Fibroblast of skin of scalp (primary cell): Measurements from ENCODE around the gene CYP2C19. TPM values are rescaled to one million over a fixed set of nuclear protein-coding genes. Genes with fewer than 3 reads are reported as not detected.
"Not testable (repeated sequence)": the region's sequence is repeated elsewhere in the genome, so short reads cannot be mapped to it uniquely, and the experiment has no call there.

Experiments
- DNase-seq: peaks from one replicate; pipeline ENCODE4 v3.0.0-alpha.2; 2013
- polyA plus RNA-seq, 2 experiments: library from polyadenylated mRNA; unstranded; fragments of 120-200 nt; gene quantifications; one replicate each; pipeline ENCODE4 v1.2.1, GENCODE V29; 2013; ENCODE audit not compliant: insufficient read length in 2 of 2

Gene CYP2C19
- polyA plus RNA-seq (2013, experiment 1 of 2; ENCODE audit: insufficient read length): not detected
- polyA plus RNA-seq (2013, experiment 2 of 2; ENCODE audit: insufficient read length): not detected

DNA sequence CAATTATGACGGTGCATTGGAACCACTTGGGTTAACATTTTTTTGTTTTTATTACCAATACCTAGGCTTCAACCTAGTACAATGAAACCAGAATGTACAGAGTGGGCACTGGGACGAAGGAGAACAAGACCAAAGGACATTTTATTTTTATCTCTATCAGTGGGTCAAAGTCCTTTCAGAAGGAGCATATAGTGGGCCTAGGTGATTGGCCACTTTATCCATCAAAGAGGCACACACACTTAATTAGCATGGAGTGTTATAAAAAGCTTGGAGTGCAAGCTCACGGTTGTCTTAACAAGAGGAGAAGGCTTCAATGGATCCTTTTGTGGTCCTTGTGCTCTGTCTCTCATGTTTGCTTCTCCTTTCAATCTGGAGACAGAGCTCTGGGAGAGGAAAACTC, at the start of gene CYP2C19:
Gene CYP2C19 (plus strand): TSS at position 289 of the 400 bp plus-strand sequence. CDS start 25 bp downstream, at position 314.
- no peak for DNase-seq

DNA sequence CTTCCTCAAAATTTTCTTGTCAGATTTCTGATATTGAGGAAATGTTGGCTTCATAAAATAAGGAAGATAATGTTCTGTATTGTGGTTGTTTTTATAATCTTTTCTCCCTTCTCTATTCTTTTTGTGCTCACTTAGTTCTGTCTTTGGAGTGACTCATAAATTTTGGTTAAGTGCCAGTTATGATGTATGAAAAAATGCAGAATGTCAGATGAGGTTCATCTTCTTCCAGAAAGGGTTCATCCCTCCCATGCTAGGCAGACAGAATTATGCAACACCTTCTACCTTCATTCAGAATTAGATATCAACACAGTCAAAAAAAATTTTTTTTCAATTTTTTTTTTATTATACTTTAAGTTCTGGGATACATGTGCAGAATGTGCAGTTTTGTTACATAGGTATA, 36.6 kb upstream of the CYP2C19 start:
- DNase-seq: no peak

DNA sequence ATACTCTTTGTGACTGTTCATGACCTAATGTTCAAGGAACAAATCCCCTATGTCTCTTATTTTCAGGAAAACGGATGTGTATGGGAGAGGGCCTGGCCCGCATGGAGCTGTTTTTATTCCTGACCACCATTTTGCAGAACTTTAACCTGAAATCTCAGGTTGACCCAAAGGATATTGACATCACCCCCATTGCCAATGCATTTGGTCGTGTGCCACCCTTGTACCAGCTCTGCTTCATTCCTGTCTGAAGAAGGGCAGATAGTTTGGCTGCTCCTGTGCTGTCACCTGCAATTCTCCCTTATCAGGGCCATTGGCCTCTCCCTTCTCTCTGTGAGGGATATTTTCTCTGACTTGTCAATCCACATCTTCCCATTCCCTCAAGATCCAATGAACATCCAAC, 27.3 kb upstream of the CYP2C19 start:
- no peak for DNase-seq

DNA sequence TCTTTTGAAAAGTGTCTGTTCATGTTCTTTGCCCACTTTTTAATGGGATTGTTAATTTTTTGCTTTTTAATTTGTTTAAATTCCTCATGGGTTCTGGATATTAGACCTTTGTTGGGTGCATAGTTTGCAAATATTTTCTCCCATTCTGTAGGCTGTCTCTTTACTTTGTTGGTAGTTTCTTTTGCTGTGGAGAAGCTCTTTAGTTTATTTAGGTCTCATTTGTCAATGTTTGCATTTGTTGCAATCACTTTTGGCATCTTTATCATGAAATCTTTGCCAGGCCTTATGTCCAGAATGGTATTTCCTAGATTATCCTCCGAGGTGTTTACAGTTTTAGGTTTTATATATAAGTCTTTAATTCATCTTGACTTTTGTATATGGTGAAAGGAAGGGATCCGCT, 23.9 kb upstream of the CYP2C19 start:
- DNase-seq: no peak

DNA sequence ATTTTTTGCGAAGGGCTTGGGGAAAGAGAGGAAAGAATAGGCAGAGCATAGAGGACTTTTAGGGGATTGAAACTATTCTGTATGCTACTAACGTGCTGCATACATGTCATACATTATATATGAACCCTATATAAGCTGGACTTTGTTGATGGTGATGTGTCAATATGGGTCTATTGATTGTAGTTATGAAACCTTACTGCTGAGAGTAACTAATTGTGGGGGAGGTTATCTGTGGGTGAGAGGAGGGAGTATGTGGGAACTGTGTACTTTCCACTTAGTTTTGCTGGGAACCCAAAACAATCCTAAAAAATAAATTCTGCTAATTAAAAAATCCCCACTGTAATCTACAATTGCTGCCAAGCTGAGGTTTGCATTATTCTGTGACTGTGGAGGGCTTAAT, 15.3 kb upstream of the CYP2C19 start:
- no peak for DNase-seq

DNA sequence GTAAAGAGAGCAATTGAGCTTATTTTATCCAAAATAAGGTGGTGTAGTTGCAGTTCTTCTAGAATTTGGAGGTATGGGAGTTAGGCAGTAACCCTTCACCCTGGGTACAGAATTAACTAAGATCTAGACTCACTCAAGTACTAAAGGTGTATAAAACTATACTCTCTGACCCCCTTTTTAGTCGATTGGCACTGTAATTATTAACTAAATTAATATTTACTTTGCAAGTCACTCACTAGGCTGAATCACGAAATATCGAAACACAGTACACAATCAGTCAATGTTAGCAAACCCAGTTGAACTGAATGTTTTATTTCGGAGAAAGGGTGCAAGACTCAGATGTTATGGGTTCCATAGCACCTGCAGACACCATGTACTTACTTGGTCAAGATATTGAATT, 14.6 kb upstream of the CYP2C19 start:
- no peak for DNase-seq

DNA sequence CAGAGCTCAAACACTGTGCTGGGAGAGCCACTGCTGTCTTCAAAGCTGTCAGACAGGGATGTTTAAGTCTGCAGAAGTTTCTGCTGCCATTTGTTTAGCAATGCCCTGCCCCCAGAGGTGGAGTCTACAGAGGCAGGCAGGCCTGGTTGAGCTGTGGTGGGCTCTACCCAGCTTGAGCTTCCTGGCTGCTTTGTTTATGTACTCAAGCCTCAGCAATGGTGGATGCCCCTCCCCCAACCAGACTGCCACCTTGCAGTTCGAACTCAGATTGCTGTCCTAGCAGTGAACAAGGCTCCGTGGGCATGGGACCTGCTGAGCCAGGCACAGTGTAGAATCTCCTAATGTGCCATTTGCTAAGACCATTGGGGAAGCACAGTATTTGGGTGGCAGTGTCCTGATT, 4.6 kb upstream of the CYP2C19 start:
- no peak for DNase-seq

DNA sequence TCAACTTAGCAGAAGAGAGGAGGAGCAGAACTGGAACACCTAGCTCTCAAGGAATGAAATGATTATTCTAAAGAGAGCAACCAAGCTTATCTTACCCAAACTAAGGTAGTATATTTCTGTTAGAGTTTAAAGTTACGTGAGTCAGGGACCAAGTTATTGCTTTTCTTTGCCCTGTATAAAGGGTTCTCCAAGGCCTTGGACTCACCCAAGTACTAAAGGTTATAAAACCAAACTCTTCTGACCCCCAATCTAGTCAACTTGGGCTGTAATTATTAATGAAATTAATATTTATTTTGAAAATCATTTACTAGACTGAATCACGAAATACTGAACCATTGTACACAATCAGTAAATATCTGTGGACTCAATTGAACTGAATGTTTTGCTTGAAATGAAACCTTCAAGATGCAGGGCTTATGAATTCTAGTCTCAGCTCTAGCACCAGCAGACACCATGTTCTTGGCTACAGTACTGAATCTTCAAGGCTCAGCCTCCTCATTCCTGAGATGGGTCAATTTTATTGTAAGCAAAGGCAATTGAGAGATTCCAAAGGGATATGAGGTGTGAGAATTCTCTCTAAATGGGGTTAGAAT, 1.8 kb upstream of the CYP2C19 start:
- no peak for DNase-seq

DNA sequence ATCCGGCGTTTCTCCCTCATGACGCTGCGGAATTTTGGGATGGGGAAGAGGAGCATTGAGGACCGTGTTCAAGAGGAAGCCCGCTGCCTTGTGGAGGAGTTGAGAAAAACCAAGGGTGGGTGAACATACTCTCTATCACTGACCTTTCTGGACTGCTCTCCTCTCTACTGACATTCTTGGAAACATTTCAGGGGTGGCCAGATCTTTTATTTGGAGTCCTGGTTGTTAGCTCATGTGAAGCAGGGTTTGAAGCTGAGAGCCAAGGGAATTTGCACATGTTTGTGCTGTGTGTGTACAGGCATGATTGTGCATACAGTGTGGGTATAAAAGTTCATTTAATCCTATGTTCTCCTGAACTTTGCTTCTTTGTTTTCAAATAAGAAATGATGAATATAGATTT, 12.9 kb downstream of the CYP2C19 start:
- DNase-seq: not testable (repeated sequence)

DNA sequence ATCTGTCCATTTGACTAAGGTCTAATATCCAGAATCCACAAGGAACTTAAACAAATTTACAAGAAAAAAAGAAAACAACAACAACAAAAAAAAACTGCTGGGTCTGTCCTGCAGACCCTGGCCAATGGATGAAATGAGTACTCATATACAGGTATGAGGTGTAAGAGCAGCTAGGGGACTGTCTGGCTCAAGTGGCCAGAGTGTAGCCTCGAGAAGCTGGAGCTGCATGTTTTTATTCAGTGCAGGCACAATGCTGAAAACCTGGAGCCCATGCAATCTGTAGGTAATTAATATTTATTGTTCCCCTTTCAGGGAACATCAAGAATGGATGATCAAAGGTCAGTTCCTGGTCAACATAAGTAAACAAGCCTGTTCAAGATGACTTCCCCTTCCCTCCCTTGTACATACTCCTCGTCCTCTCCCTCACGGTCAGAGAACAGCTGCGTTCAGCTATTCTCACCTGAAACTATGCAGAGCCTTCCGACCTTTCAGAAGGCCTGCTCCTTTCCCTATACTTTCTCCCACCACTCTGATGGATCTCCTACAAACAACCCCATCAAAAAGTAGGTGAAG, 15.5 kb downstream of the CYP2C19 start:
- DNase-seq: no peak

DNA sequence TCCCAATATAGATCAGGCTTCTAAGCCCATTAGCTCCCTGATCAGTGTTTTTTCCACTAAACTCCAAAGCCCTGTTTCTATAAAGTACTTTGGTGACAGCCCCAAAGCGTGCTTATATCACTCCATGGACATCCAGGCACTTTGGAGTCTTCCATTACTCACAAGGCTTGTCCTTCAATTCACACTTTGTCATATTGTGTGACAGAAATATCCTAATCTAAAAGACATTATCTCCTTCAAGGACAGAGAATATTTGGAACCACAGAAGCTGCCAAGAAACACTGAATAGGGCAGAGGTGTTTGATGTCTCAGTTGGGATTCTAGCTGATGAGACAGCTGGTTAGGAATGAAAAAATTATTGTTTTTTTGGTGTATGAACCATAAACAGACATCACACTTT, 18.4 kb downstream of the CYP2C19 start:
- DNase-seq: no peak

DNA sequence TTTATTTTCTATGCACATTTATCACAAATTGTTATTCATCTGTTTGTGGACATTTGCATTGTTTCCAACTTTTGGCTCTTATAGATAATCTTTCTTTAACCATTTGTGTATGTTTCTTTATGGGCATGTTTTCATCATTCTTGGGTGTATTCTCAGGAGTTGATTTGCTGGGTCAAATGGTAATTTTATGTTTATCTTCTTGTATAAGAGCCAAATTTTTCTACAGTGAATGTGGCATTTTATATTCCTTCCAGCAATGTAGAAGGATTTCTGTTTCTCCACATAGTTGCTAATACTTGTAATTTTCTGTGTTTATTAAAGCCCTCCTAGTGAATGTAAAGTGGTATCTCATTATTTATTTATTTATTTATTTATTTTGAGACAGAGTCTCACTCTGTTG, 21.8 kb downstream of the CYP2C19 start:
- DNase-seq: no peak

DNA sequence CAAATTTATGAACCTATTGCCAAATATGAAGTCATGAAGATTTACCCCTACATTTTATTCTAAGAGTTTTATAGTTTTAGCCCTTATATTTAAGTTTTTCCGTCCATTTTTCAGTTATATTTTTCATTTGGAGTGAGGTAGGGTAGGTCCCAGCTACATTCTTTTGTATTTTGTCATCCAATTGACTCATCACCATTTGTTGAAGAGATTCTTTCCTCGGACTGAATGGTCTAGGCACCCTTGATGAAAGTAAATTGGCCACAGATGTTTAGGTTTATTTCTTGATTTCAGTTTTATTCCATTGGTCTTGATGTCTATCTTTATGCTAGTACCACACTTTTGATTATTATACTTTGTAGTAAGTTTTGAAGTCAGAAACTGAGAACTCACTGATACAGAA, 22.7 kb downstream of the CYP2C19 start:
- DNase-seq: no peak

DNA sequence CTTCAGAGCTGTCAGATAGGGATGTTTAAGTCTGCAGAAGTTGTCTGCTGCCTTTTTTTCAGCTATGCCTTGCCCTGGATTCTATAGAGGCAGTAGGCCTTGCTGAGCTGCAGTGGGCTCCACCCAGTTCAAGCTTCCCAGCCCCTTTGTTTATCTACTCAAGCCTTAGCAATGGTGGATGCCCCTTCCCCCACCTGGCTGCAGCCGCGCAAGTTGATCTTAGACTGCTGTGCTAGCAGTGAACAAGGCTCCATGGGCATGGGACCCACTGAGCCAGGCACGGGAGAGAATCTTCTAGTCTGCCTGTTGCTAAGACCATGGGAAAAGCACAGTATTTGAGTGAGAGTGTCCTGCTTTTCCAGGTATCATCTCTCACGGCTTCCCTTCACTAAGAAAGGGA, 38.1 kb downstream of the CYP2C19 start:
- DNase-seq: not testable (repeated sequence)

DNA sequence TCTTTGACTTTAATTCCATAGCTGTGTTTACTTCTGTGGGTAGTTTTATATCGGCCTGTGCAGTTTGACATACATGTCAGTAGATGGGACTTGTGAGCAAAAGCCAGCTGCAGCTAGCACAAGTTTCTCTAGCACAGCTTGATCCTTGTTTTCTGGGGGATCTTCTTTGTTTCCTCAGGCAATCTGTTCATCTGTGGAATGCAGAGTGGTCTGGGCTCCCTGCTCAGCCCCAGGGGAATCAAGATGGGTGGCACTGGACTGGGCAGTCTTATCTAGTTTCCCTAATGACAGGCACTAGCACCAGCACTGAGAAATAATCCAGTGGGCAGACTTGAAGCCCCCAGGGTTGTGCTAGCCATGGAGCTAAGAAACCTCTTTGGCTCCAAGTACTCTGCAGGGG, 40.8 kb downstream of the CYP2C19 start:
- DNase-seq: no peak

DNA sequence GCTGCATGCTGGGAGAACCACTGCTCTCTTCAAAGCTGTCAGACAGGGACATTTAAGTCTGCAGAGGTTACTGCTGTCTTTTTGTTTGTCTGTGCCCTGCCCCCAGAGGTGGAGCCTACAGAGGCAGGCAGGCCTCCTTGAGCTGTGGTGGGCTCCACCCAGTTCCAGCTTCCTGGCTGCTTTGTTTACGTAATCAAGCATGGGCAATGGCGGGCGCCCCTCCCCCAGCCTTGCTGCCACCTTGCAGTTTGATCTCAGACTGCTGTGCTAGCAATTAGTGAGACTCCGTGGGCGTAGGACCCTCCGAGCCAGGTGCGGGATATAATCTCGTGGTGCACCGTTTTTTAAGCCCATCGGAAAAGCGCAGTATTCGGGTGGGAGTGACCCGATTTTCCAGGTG, 67.5 kb downstream of the CYP2C19 start:
- DNase-seq: not testable (repeated sequence)

DNA sequence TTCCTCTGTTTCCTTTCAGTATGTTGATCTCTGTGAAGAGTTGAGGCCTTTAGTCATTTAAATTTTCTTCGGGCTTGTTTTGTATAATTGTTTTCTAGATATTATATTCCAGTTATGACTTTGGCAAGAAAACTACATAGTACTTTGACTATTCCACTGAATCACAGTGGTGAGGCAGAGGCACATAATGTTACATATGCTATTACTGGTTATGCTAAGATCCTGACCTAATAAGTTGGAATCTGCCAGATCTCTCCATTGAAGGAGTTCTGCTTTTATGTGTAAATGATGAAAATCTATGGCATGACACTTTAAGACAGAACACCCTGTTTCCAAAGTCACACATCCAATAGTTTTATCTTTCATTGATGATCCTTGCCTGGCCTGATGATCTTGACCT, 83.7 kb downstream of the CYP2C19 start:
- no peak for DNase-seq

DNA sequence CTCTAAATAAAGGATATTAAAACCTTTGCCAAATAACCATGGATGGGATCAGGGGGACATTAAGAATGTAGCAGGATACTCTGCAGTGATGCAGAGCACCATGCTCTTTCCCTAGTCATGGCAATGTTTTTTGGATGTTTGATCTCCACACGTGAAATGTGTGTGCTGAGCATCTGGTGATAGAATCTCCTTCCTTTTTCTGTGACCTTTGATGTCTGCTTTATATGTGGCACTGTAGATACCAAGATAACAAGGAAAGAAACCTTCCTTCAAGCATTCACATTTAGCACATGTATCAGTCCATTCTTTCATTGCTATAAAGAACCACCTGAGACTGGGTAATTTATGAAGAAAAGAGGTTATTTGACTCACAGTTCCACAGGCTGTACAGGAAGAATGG, 88.3 kb downstream of the CYP2C19 start:
- DNase-seq: no peak

DNA sequence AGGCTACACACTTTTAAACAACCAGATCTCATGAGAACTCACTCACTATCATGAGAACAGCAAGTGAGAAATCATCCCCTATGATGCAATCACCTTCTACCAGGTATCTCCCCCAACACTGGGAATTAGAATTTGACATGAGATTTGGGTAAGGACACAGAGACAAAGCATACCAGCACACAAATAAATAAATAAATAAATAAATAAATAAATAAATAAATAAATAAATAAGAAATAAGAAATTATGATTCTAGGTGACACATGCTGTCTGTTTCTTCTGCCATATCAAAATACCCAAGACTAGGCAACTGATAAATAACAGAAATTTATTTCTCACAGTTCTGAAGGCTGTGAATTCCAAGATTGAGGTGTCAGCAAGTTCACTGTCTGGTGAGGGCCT, 88.8 kb downstream of the CYP2C19 start:
- no peak for DNase-seq

DNA sequence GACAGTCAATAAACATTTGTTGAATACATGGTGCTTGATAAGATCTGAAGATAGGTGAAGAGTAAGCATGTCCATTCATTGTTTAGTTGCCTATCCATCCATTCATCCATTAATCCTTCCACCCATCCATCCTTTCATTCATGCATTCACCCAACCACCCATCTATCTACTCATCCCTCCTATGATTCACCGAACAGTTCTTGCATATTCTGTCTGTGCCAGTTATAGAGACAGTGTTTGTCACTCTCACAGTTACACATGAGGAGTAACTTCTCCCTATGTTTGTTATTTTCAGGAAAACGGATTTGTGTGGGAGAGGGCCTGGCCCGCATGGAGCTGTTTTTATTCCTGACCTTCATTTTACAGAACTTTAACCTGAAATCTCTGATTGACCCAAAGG, 90.0 kb downstream of the CYP2C19 start:
- DNase-seq: no peak

DNA sequence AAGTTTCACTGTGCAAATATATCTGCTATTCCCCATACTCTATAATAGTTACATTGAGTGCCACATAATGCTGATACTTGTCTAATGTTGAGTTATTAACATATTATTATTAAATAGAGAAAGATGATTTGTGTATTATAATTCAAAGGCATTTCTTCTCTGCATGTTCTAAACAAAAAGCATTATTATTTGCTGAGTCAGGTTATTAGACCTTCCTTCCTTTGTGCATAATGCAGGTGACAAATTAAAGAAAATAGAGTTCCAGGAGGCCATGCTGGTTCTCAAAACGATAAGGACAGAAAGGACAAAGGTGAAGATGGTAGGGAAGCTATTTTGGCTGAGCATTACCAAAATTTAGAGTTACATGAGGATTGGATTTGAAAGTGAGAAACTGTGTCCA, 90.6 kb downstream of the CYP2C19 start:
- DNase-seq: no peak

DNA sequence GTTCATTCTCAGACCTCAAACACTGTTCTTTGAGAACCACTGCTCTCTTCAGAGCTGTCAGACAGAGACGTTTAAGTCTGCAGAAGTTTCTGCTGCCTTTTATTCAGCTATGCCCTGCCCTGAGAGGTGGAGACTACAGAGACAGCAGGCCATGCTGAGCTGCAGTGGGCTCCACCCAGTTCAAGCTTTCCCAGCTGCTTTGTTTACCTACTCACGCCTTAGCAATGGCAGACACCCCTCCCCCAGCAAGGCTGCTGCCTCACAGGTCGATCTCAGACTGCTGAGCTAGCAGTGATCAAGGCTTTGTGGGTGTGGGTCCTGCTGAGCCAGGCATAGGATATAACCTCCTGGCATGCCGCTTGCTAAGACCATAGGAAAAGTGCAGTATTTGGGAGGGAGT, 95.5 kb downstream of the CYP2C19 start:
- DNase-seq: no peak

DNA sequence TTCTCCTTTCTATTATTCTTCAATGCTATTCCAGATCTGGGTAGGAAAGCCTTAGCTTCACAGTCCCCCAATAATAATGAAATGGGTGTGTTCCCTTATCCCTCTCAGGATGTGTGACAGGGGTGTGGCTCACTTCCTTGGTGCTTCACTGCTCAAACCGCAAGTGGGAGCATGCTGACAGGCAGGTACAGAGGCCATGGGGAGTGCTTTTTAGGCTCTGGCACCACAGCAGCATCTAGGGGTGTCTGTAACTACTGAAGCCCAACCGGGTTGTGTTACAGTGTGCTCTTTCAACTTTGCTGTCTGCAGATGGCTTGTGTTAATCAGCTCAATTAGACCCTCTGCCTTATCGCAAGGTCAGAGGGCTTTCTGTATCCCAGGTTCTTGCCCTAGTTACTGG, 96.6 kb downstream of the CYP2C19 start:
- no peak for DNase-seq

DNA sequence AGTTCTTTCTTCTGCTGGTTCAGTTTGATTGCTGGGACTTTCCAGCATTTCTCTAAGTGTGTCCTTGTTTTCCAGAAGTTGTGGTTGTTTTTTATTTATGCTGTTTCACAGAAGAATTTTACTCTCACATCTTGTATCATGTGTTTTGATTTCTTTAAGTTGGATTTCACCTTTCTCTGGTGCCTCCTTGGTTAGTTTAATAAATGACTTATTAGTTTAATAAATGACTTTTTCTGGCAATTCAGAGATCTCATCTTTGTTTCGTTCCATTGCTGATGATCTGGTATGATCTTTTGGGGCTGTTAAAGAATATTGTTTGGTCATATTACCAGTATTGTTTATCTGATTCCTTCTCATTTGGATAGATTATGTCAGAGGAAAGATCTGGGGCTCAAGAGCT, 116.2 kb downstream of the CYP2C19 start:
- DNase-seq: no peak

DNA sequence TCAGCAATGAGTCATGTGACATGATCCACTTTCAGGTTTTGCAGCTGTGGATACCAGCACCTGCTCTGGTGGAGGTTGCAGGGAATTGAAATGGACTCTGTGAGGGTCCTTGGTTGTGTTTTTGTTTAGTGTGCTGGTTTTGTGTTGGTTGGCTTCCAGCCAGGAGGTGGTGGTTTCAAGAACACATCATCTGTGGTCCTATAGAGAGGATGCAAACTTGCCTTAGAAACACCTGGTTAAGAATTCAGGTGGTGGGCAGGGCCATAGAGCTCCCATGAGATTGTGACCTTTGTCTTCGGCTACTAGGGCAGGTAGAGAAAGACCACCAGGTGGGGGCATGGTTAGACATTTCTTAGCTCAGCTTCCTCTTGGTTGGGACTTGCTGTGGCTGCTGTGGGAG, 116.7 kb downstream of the CYP2C19 start:
- DNase-seq: no peak
